Progenitor cell of endocrine pancreas (in vitro differentiated cells): ENCODE measurements around the gene MPHOSPH9. TPM values are rescaled to one million over a fixed set of nuclear protein-coding genes. Genes with fewer than 3 reads are reported as not detected.
"Not testable (repeated sequence)": the region's sequence is repeated elsewhere in the genome, so short reads cannot be mapped to it uniquely, and the experiment has no call there.

Experiments used
- DNase-seq: peaks from one replicate; pipeline ENCODE4 v3.0.0; 2021; ENCODE audit warnings: low spot score; ENCODE audit not compliant: unreplicated experiment
- H3K27ac Mint-ChIP-seq: 2 replicates; pipeline ENCODE4 v1.8.0; 2021; ENCODE audit warnings: mild to moderate bottlenecking, moderate library complexity, mixed read lengths
- H3K27me3 Mint-ChIP-seq: 2 replicates; pipeline ENCODE4 v1.8.0; 2021; ENCODE audit warnings: mixed read lengths
- H3K36me3 Mint-ChIP-seq: 2 replicates; pipeline ENCODE4 v1.8.0; 2022; ENCODE audit warnings: mixed read lengths; ENCODE audit not compliant: insufficient read depth
- H3K4me1 Mint-ChIP-seq: 2 replicates; pipeline ENCODE4 v1.8.0; 2021; ENCODE audit warnings: low read depth, mixed read lengths
- H3K4me3 Mint-ChIP-seq: 2 replicates; pipeline ENCODE4 v1.8.0; 2021; ENCODE audit warnings: low read depth, mild to moderate bottlenecking, moderate library complexity, mixed read lengths
- H3K9me3 Mint-ChIP-seq: 2 replicates; pipeline ENCODE4 v1.8.0; 2021; ENCODE audit warnings: low read depth, mixed read lengths
- total RNA-seq: library from RNA; stranded (reverse); gene quantifications from 2 replicates; pipeline ENCODE4 v1.2.1, GENCODE V29; 2021
- TF ChIP-seq, protein P1 (sequence below): fragments of 200-600 bp; sonication (generic); IDR thresholded peaks from one replicate; pipeline ENCODE4 v1.5.0; 2021; ENCODE audit warnings: antibody characterized with exemption, mild to moderate bottlenecking; ENCODE audit not compliant: unreplicated experiment

Gene MPHOSPH9
- total RNA-seq, 1 donor from 2014 or later = 39.3 TPM

DNA sequence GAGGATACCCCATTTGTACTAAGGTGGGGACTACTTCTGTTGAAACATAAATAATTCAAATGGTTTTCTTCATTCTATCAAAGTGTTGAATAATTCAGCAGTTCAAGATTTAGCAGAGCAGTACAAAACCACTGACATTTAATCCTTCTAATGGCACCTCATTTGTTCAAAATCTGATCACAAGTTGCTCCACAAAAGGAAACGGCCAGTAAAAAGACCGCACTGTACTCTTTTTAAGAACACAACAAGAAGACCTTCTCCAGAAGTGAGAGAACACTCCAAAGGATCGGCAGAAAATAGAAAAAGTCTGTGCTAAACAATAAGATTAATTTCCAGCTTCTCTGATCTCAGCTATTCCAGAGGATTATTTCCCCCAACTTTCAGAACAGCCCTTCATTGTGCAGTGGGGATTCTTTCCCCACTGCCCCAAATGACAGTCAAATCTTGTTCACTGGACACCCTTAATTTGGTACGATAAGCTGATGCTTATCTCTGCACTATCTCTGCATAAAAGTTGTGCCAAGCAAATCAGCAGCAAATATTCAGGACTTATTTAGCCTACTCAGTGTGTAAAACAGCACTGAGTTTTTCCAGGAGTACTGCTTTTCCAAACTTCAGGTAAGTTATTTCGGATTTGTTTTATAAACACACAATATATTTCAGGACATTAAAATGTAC is 5.2 kb downstream of the MPHOSPH9 start:
- H3K27ac Mint-ChIP-seq = no peak overlapping the region

GRCh38 chr12:123225443-123225842 is 7.5 kb downstream of the MPHOSPH9 start:
- no peak overlapping the region for H3K27ac Mint-ChIP-seq
- DNase-seq = no peak
- peaks cover 3% of the 10 kb centered on the region for H3K36me3 Mint-ChIP-seq
- H3K4me1 Mint-ChIP-seq = no peaks in the 10 kb centered on the region
- no peak overlapping the region for H3K4me3 Mint-ChIP-seq
- no peaks in the 10 kb centered on the region for H3K27me3 Mint-ChIP-seq
- TF ChIP-seq, protein P1, sequence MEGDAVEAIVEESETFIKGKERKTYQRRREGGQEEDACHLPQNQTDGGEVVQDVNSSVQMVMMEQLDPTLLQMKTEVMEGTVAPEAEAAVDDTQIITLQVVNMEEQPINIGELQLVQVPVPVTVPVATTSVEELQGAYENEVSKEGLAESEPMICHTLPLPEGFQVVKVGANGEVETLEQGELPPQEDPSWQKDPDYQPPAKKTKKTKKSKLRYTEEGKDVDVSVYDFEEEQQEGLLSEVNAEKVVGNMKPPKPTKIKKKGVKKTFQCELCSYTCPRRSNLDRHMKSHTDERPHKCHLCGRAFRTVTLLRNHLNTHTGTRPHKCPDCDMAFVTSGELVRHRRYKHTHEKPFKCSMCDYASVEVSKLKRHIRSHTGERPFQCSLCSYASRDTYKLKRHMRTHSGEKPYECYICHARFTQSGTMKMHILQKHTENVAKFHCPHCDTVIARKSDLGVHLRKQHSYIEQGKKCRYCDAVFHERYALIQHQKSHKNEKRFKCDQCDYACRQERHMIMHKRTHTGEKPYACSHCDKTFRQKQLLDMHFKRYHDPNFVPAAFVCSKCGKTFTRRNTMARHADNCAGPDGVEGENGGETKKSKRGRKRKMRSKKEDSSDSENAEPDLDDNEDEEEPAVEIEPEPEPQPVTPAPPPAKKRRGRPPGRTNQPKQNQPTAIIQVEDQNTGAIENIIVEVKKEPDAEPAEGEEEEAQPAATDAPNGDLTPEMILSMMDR = no peak
- no peaks in the 10 kb centered on the region for H3K9me3 Mint-ChIP-seq

More for the DNA sequence above, 5.2 kb downstream of the MPHOSPH9 start:
- Mint-ChIP-seq H3K4me1 (peaks cover 7% of the 10 kb centered on the region), H3K9me3 (no peaks in the 10 kb centered on the region), H3K4me3 (no peak overlapping the region), H3K27me3 (no peaks in the 10 kb centered on the region), H3K36me3 (no peaks in the 10 kb centered on the region)
- TF ChIP-seq, protein P1 = no peak
- no peak for DNase-seq

DNA sequence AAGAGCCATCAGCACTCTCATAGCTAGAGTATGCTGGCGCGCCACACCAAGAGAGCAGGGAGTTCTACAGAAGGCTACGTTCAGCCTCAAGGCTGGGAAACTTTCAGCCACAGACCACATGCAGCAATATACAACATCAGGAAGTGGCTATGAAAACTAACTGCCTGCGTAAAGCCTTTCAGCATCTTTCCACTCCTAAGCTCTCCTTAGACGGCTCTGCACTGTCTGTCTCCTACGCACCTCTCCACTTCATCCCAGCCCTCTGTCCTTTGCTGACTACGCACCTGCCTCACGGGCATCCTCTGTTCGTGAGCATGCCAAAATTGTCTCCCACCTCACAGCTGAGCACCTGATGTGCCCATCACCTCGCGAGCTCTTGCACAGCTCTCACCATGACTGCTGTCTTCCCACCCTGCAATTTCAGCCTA is 9.7 kb downstream of the MPHOSPH9 start:
- Mint-ChIP-seq H3K36me3 (peaks cover 4% of the 10 kb centered on the region), H3K27me3 (no peaks in the 10 kb centered on the region), H3K9me3 (no peaks in the 10 kb centered on the region), H3K4me1 (no peaks in the 10 kb centered on the region), H3K27ac (no peak overlapping the region), H3K4me3 (no peak overlapping the region)
- DNase-seq = no peak
- TF ChIP-seq, protein P1 = no peak

- peaks cover 11% of the 10 kb centered on the region for H3K36me3 Mint-ChIP-seq
- H3K27ac Mint-ChIP-seq, H3K9me3 Mint-ChIP-seq, H3K4me1 Mint-ChIP-seq, H3K4me3 Mint-ChIP-seq, H3K27me3 Mint-ChIP-seq, DNase-seq: not testable (repeated sequence)
These were observed 25.1 kb downstream of the MPHOSPH9 start for GRCh38 chr12:123207815-123208214.

DNA sequence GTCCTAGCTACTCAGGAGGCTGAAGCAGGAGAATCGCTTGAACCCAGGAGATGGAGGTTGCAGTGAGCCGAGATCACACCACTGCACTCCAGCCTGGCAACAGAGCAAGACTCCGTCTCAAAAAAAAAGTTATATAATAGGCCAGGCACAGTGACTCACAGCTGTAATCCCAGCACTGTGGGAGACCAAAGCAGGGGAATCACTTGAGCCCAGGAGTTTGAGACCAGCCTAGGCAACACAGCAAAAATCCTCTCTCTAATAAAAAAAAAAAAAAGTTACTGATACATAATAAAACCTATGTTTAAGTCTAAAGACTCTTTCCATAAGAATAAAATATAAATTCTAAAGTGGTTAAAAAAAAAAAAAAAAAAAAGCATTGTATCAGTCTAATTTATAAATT is 26.1 kb downstream of the MPHOSPH9 start:
- peaks cover 11% of the 10 kb centered on the region for H3K36me3 Mint-ChIP-seq
- not testable (repeated sequence) for H3K9me3 Mint-ChIP-seq, DNase-seq, H3K4me1 Mint-ChIP-seq, H3K4me3 Mint-ChIP-seq, H3K27me3 Mint-ChIP-seq, H3K27ac Mint-ChIP-seq

GRCh38 chr12:123200414-123200813 is 32.5 kb downstream of the MPHOSPH9 start:
- TF ChIP-seq, protein P1 = no peak
- Mint-ChIP-seq H3K27me3 (no peaks in the 10 kb centered on the region), H3K4me1 (no peaks in the 10 kb centered on the region), H3K9me3 (no peaks in the 10 kb centered on the region), H3K4me3 (no peak overlapping the region), H3K27ac (no peak overlapping the region), H3K36me3 (peaks cover 13% of the 10 kb centered on the region)
- no peak for DNase-seq
